AG04450 (cell line): ENCODE data around the gene STAP1. TPM values are rescaled to one million over a fixed set of nuclear protein-coding genes. Genes with fewer than 3 reads are reported as not detected.
"Not testable (repeated sequence)": the region's sequence is repeated elsewhere in the genome, so short reads cannot be mapped to it uniquely, and the experiment has no call there.

Experiments used
- CTCF ChIA-PET: fragments of 300-600, 350-600 bp; formaldehyde crosslinking; extraction: SDS; loops from one replicate; lab custom pipeline; 2022; ENCODE audit warnings: antibody characterized with exemption, inconsistent platforms; lab: Charles Lee
- POLR2A ChIA-PET: fragments of 350-600 bp; formaldehyde crosslinking; extraction: SDS; loops from one replicate; lab custom pipeline; 2021; ENCODE audit warnings: antibody characterized with exemption, inconsistent platforms; lab: Yijun Ruan, JAX
- DNase-seq: peaks from one replicate; pipeline ENCODE4 v3.0.0-alpha.2; 2011; ENCODE audit warnings: low read depth, low spot score
- H3K27ac ChIP-seq: one replicate; pipeline ENCODE4 v1.5.1; 2012; ENCODE audit warnings: low read depth, low read length, control low read depth
- H3K27me3 ChIP-seq: one replicate; pipeline ENCODE4 v1.6.0; 2012; ENCODE audit warnings: low read length; ENCODE audit not compliant: control insufficient read depth, insufficient read depth
- H3K4me3 ChIP-seq: 2 replicates; pipeline ENCODE4 v1.5.1; 2011; ENCODE audit warnings: mild to moderate bottlenecking, low read depth, low read length, control low read depth
- H3K9me3 ChIP-seq: 2 replicates; pipeline ENCODE4 v1.5.1; 2012; ENCODE audit warnings: low read length; ENCODE audit not compliant: control insufficient read depth, insufficient read depth
- polyA plus RNA-seq: library from polyadenylated mRNA; depleted of rRNA; stranded (reverse); fragments of >200 nt; gene quantifications from 2 replicates; pipeline ENCODE4 v1.2.3, GENCODE V29; 2011
- TF ChIP-seq, protein P1 (sequence below): IDR thresholded peaks from 2 replicates; pipeline ENCODE4 v1.5.1; 2011; ENCODE audit warnings: low read depth, low read length, control low read depth, inconsistent platforms

The STAP1 gene
- polyA plus RNA-seq, 1 experiment, result not detected

DNA sequence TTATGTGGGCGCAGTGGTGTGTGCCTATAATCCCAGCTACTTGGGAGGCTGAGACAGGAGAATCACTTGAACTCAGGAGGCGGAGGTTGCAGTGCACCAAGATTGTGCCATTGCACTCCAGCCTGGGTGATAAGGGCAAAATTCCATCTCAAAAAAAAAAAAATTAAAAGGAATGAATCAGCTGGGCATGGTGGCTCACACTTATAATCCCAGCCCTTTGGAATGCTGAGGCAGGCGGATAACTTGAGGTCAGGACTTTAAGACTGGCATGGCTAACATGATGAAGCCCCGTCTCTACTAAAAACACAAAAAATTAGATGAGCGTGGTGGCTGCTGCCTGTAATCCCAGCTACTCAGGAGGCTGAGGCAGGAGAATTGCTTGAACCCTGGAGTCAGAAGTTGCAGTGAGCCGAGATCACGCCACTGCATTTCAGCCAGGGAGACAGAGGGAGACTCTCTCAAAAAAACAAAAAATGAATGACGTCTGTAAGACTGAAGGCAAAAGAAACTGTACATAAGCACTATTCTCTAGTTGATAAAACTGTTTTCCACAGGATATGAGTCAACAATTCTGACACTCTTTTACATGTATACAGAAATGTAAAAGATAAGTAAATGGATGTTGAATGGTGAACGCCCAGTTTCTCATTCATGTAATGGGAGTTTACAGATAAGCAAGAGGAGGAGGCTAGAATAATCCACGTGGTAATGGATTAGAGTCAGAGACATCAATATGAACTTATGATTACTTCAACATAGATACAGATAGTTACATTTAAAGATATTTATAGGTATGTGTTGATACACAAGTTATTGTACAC lies 35.5 kb upstream of the STAP1 start:
- Histone ChIP-seq H3K4me3 (no peak overlapping the region), H3K27ac (no peak overlapping the region), H3K27me3 (no peaks in the 10 kb centered on the region), H3K9me3 (no peaks in the 10 kb centered on the region)
- POLR2A ChIA-PET, result no interaction called here
- CTCF ChIA-PET, result no interaction called here
- no peak for DNase-seq
- TF ChIP-seq, protein P1, sequence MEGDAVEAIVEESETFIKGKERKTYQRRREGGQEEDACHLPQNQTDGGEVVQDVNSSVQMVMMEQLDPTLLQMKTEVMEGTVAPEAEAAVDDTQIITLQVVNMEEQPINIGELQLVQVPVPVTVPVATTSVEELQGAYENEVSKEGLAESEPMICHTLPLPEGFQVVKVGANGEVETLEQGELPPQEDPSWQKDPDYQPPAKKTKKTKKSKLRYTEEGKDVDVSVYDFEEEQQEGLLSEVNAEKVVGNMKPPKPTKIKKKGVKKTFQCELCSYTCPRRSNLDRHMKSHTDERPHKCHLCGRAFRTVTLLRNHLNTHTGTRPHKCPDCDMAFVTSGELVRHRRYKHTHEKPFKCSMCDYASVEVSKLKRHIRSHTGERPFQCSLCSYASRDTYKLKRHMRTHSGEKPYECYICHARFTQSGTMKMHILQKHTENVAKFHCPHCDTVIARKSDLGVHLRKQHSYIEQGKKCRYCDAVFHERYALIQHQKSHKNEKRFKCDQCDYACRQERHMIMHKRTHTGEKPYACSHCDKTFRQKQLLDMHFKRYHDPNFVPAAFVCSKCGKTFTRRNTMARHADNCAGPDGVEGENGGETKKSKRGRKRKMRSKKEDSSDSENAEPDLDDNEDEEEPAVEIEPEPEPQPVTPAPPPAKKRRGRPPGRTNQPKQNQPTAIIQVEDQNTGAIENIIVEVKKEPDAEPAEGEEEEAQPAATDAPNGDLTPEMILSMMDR, result no peak

DNA sequence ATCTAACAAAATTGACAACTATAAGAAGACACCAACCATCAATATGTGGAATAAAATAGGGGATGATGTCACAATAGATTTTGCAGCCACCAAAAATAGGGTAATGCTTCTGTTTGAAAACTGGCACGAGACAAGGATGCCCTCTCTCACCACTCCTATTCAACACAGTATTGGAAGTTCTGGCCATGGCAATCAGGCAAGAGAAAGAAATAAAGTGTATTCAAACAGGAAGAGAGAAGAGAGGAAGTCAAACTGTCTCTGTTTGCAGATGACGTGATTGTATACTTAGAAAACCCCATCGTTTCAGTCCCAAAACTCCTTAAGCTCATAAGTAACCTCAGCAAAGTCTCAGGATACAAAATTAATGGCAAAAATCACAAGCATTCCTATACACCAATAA lies 34.4 kb upstream of the STAP1 start:
- CTCF ChIA-PET, H3K27me3 ChIP-seq, H3K4me3 ChIP-seq, POLR2A ChIA-PET, DNase-seq, H3K9me3 ChIP-seq, H3K27ac ChIP-seq: not testable (repeated sequence)

DNA sequence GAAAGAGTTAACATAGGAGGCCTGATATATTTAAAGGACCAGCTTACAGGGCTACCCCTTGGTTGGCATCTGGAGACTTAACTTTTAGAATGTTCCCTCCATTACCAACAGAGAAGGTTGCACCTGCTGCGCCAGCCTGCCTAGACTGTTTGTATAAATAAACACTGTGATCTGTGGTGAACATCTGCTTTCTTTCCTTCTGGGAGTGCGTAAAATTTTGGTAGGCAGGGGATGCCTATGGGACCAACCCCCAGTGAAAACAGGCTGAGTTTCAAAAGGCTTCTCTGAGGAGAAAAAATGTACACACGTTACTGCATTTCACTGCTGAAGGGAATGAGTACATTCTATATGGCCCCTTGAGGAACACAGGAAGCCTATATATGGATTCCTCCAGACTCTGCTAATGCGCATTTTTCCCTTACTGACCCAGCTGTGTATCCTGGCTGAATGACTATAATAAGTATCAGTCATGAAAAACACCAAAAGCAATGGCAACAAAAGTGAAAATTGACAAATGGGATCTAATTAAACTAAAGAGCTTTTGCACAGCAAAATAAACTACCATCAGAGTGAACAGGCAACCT lies 27.1 kb upstream of the STAP1 start:
- no peak overlapping the region for H3K4me3 ChIP-seq
- CTCF ChIA-PET, result no interaction called here
- no peak overlapping the region for H3K27ac ChIP-seq
- TF ChIP-seq, protein P1, result no peak
- POLR2A ChIA-PET, result no interaction called here
- H3K27me3 ChIP-seq, result no peaks in the 10 kb centered on the region
- no peak for DNase-seq
- no peaks in the 10 kb centered on the region for H3K9me3 ChIP-seq

DNA sequence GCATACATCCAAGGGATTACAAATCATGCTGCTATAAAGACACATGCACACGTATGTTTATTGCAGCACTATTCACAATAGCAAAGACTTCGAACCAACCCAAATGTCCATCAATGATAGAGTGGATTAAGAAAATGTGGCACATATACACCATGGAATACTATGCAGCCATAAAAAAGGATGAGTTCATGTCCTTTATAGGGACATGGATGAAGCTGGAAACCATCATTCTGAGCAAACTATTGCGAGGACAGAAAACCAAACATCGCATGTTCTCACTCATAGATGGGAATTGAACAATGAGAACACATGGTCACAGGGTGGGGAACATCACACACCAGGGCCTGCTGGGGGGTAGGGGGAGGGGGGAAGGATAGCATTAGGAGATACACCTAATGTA lies 26.1 kb upstream of the STAP1 start:
- H3K27ac ChIP-seq, DNase-seq, H3K4me3 ChIP-seq, H3K9me3 ChIP-seq, CTCF ChIA-PET, POLR2A ChIA-PET, H3K27me3 ChIP-seq: not testable (repeated sequence)

DNA sequence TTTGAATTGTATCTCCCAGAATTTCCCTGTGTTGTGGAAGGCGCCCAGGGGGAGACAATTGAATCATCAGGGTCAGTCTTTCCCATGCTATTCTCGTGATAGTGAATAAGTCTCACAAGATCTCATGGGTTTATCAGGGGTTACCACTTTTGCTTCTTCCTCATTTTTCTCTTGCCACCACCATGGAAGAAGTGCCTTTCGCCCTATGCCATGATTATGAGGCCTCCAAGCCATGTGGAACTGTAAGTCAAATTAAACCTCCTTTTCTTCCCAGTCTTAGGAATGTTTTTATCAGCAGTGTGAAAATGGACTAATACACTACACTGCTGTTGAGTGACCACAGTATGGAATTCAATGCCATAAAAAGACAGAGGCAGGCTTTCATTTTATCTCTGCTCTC lies 25.4 kb upstream of the STAP1 start:
- H3K9me3 ChIP-seq, result no peaks in the 10 kb centered on the region
- CTCF ChIA-PET, result no interaction called here
- POLR2A ChIA-PET, result no interaction called here
- H3K27ac ChIP-seq, result no peak overlapping the region
- no peak for DNase-seq
- H3K27me3 ChIP-seq, result no peaks in the 10 kb centered on the region
- H3K4me3 ChIP-seq, result no peak overlapping the region
- TF ChIP-seq, protein P1, result no peak

DNA sequence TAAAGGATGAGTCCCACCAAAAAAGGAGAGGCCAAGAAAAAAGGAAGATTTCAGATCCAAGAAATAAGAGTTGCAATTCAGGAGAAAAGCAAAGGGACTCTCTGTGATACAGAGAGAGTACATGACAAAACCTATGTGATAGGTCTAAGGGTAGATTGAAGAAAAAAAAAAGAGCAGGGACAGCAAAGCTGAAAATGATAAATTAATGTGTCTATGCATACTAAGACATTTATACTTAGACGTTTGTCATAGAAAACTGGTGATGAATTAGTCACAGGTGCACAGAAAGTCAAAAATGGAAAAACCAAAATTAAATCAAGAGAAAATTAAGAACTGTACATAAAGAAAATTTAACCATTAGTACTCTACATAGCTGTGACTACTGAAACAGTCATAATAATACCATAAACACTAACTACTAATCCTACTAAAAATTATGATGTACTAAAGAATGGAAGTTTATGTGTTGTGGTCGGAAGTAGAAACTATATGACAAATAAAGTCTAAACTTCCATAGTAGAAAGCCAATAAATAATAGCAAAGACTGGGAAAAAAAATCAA lies 23.2 kb upstream of the STAP1 start:
- TF ChIP-seq, protein P1, result no peak
- no peak for DNase-seq
- no peaks in the 10 kb centered on the region for H3K27me3 ChIP-seq
- no peak overlapping the region for H3K27ac ChIP-seq
- H3K9me3 ChIP-seq, result no peaks in the 10 kb centered on the region
- H3K4me3 ChIP-seq, result no peak overlapping the region
- CTCF ChIA-PET, result no interaction called here
- POLR2A ChIA-PET, result no interaction called here
